Endothelial cell of umbilical vein (primary cell): ENCODE results near the gene MAPK8.

Source experiments
- EZH2 ChIP-seq: IDR thresholded peaks from 2 replicates; pipeline ENCODE4 v1.6.1; 2012; ENCODE audit warnings: borderline replicate concordance, low read depth, mild to moderate bottlenecking, moderate library complexity, low read length, inconsistent platforms; ENCODE audit not compliant: severe bottlenecking
- JUN ChIP-seq: IDR thresholded peaks from 2 replicates; pipeline ENCODE4 v1.6.1; 2011; ENCODE audit warnings: borderline replicate concordance, low read depth; ENCODE audit not compliant: insufficient read length, insufficient read depth
- MYC ChIP-seq: IDR thresholded peaks from one replicate; pipeline ENCODE4 v1.6.1; 2011; ENCODE audit warnings: mild to moderate bottlenecking, low read depth, low read length
- POLR2A ChIP-seq: IDR thresholded peaks from 2 replicates; pipeline ENCODE4 v1.6.1; 2012; ENCODE audit warnings: low read depth, mild to moderate bottlenecking, control low read depth, low read length
- POLR2AphosphoS5 ChIP-seq: IDR thresholded peaks from 2 replicates; pipeline ENCODE4 v1.6.1; 2012; ENCODE audit warnings: low read depth, mild to moderate bottlenecking, control low read depth, low read length, moderate library complexity; ENCODE audit not compliant: insufficient read depth
- TF ChIP-seq, protein P1 (sequence below), 2 donors: IDR thresholded peaks; 1 replicate in 1 of 2; 2 replicates in 1 of 2; pipeline ENCODE4 v1.5.1; 2011; ENCODE audit warnings: low read length in 2 of 2, mild to moderate bottlenecking in 2 of 2, moderate library complexity in 2 of 2, control low read depth in 1 of 2, inconsistent platforms in 1 of 2, low read depth in 1 of 2; ENCODE audit not compliant: insufficient read depth in 1 of 2; ENCODE audit errors: extremely low read depth in 1 of 2
- TF ChIP-seq, protein P2 (sequence below): IDR thresholded peaks from 2 replicates; pipeline ENCODE4 v1.6.1; 2011; ENCODE audit not compliant: insufficient read depth, insufficient read length

DNA sequence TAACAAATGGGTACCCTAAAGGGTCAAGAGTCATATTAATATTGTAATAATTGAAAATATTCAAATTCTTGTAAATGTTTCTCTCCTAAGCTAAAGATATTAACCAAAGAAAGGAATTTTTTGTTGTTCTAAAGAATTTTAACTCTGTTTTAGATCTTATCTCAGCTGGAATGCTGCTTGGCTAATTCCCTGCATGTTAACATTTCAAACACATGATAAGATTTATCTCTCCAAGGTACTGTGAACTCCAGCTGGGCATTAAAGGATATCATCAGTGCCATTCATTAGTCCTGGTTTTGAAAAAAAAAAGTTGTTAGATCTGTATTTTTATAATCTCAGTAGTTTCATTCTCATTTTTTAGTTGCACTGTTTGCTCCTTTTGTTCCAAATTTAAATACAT is 76.9 kb downstream of the MAPK8 start:
- TF ChIP-seq POLR2A (no peak), JUN (no peak), EZH2 (no peak), MYC (no peak), POLR2AphosphoS5 (no peak)
- TF ChIP-seq, protein P1, sequence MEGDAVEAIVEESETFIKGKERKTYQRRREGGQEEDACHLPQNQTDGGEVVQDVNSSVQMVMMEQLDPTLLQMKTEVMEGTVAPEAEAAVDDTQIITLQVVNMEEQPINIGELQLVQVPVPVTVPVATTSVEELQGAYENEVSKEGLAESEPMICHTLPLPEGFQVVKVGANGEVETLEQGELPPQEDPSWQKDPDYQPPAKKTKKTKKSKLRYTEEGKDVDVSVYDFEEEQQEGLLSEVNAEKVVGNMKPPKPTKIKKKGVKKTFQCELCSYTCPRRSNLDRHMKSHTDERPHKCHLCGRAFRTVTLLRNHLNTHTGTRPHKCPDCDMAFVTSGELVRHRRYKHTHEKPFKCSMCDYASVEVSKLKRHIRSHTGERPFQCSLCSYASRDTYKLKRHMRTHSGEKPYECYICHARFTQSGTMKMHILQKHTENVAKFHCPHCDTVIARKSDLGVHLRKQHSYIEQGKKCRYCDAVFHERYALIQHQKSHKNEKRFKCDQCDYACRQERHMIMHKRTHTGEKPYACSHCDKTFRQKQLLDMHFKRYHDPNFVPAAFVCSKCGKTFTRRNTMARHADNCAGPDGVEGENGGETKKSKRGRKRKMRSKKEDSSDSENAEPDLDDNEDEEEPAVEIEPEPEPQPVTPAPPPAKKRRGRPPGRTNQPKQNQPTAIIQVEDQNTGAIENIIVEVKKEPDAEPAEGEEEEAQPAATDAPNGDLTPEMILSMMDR (IDR thresholded peaks at IDR 0.05; ENCODE audit: extremely low read depth in 1 of 2, insufficient read depth in 1 of 2, low read depth in 1 of 2, low read length in 2 of 2), result no peak
- TF ChIP-seq, protein P2, sequence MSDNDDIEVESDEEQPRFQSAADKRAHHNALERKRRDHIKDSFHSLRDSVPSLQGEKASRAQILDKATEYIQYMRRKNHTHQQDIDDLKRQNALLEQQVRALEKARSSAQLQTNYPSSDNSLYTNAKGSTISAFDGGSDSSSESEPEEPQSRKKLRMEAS, result no peak
